Activated T-cell treated with anti-CD3 and anti-CD28 coated beads for 4 hours (primary cell): ENCODE results near the gene TBCA.

Experiments used
- DNase-seq: peaks from one replicate; pipeline ENCODE4 v3.0.0-alpha.2; 2020

Gene TBCA

GRCh38 chr5:77775790-77776553, at the start of gene TBCA:
Gene TBCA (minus strand): TSS chr5:77776339. CDS start chr5:77776257, 82 bp downstream.
- DNase-seq: peak; percentile 84

GRCh38 chr5:77824981-77825380, 48.8 kb upstream of the TBCA start:
- DNase-seq: no peak

- DNase-seq: no peak
Measured at GRCh38 chr5:77816686-77817085, 40.5 kb upstream of the TBCA start.

- no peak for DNase-seq
Measured at GRCh38 chr5:77812926-77813589, 36.9 kb upstream of the TBCA start.

GRCh38 chr5:77806213-77806843, 30.2 kb upstream of the TBCA start:
- no peak for DNase-seq

GRCh38 chr5:77798456-77798855, 22.3 kb upstream of the TBCA start:
- no peak for DNase-seq

GRCh38 chr5:77797136-77797535, 21.0 kb upstream of the TBCA start:
- no peak for DNase-seq

- no peak for DNase-seq
Measured at GRCh38 chr5:77795846-77796245, 19.7 kb upstream of the TBCA start.

- DNase-seq: no peak
Measured at GRCh38 chr5:77795268-77795667, 19.1 kb upstream of the TBCA start.

GRCh38 chr5:77791926-77792325, 15.8 kb upstream of the TBCA start:
- no peak for DNase-seq

GRCh38 chr5:77791356-77791755, 15.2 kb upstream of the TBCA start:
- DNase-seq: no peak

GRCh38 chr5:77785229-77785628, 9.1 kb upstream of the TBCA start:
- DNase-seq: no peak

- DNase-seq: no peak
Measured at GRCh38 chr5:77784735-77785134, 8.6 kb upstream of the TBCA start.

- DNase-seq: no peak
Measured at GRCh38 chr5:77781076-77781475, 4.9 kb upstream of the TBCA start.

GRCh38 chr5:77778881-77779438, 2.8 kb upstream of the TBCA start:
- no peak for DNase-seq

- no peak for DNase-seq
Measured at GRCh38 chr5:77778398-77778797, 2.3 kb upstream of the TBCA start.

- DNase-seq: no peak
Measured at GRCh38 chr5:77777911-77778310, 1.8 kb upstream of the TBCA start.

GRCh38 chr5:77777281-77777892, 1.2 kb upstream of the TBCA start:
- no peak for DNase-seq

- no peak for DNase-seq
Measured at GRCh38 chr5:77776554-77777206, 541 bp upstream of the TBCA start.

- DNase-seq: no peak
Measured at GRCh38 chr5:77774981-77775789, 954 bp downstream of the TBCA start.

GRCh38 chr5:77773734-77774280, 2.3 kb downstream of the TBCA start:
- no peak for DNase-seq

GRCh38 chr5:77772729-77773128, 3.4 kb downstream of the TBCA start:
- DNase-seq: no peak
